WERI-Rb-1 (cell line): ENCODE measurements around the gene TKFC.

ENCODE experiments used
- DNase-seq: peaks from one replicate; pipeline ENCODE4 v3.0.0-alpha.2; 2020
- H3K27ac ChIP-seq: fragments of 250-450 bp; sonication (Bioruptor Pico); 2 replicates; pipeline ENCODE4 v1.5.1; 2020; ENCODE audit warnings: mild to moderate bottlenecking, moderate library complexity
- H3K27me3 ChIP-seq: fragments of 250-450 bp; sonication (Bioruptor Pico); 2 replicates; pipeline ENCODE4 v1.5.1; 2021; ENCODE audit warnings: mild to moderate bottlenecking, low read depth, moderate library complexity; ENCODE audit not compliant: insufficient read depth, severe bottlenecking
- H3K36me3 ChIP-seq: fragments of 250-450 bp; sonication (Bioruptor Pico); 2 replicates; pipeline ENCODE4 v1.5.1; 2020; ENCODE audit warnings: mild to moderate bottlenecking, moderate library complexity
- H3K4me3 ChIP-seq: 2 replicates; pipeline ENCODE4 v1.5.1; 2011; ENCODE audit warnings: low read depth, mild to moderate bottlenecking, control low read depth, low read length
- H3K9me3 ChIP-seq: fragments of 250-450 bp; sonication (Bioruptor Pico); 2 replicates; pipeline ENCODE4 v1.5.1; 2021; ENCODE audit warnings: mild to moderate bottlenecking, moderate library complexity; ENCODE audit not compliant: severe bottlenecking
- TF ChIP-seq, protein P1 (sequence below): IDR thresholded peaks from 2 replicates; pipeline ENCODE4 v1.5.1; 2011; ENCODE audit warnings: low read depth, mild to moderate bottlenecking, control low read depth, inconsistent platforms, low read length

TKFC gene

DNA sequence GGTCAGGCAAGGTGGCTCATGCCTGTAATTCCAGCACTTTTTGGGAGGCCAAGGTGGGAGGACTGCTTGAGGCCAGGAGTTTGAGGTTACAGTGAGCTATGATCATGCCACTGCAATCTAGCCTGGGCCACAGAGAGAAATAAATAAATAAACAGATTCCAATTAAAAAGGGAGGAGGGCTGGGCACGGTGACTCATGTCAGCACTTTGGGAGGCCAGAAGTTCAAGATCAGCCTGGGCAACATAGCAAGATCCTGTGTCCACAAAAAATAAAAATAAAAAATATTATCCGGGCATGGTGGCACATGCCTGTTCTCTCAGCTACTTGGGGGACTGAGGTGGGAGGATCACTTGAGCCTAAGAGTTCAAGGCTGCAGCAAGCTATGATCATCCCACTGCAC is 21.2 kb downstream of the TKFC start:
- no peaks in the 10 kb centered on the region for H3K9me3 ChIP-seq
- no peak overlapping the region for H3K4me3 ChIP-seq
- H3K27me3 ChIP-seq, result no peaks in the 10 kb centered on the region
- no peaks in the 10 kb centered on the region for H3K36me3 ChIP-seq
- no peak overlapping the region for H3K27ac ChIP-seq
- no peak for DNase-seq
- TF ChIP-seq, protein P1, sequence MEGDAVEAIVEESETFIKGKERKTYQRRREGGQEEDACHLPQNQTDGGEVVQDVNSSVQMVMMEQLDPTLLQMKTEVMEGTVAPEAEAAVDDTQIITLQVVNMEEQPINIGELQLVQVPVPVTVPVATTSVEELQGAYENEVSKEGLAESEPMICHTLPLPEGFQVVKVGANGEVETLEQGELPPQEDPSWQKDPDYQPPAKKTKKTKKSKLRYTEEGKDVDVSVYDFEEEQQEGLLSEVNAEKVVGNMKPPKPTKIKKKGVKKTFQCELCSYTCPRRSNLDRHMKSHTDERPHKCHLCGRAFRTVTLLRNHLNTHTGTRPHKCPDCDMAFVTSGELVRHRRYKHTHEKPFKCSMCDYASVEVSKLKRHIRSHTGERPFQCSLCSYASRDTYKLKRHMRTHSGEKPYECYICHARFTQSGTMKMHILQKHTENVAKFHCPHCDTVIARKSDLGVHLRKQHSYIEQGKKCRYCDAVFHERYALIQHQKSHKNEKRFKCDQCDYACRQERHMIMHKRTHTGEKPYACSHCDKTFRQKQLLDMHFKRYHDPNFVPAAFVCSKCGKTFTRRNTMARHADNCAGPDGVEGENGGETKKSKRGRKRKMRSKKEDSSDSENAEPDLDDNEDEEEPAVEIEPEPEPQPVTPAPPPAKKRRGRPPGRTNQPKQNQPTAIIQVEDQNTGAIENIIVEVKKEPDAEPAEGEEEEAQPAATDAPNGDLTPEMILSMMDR, result no peak

DNA sequence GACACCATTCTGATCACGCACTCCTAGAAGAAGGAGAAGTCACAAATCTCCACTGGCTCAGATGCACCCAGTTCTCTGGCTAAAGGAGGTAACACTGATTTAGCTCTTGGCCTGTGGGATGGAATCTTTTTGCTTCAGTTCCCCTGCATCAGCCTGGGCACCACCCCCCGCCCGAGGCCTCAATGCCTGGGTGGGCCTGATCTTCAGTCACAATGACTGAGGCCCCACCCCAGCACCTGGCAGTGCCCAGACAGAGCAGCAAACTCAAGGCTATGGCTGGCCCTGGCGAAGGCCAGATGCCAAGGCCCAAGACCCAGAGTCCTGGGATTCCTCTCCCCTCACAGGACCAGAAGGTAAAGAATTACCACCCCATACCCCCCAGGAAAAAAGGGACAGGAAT is 23.7 kb downstream of the TKFC start:
- TF ChIP-seq, protein P1, result no peak
- Histone ChIP-seq H3K36me3 (no peaks in the 10 kb centered on the region), H3K27ac (no peak overlapping the region), H3K9me3 (no peaks in the 10 kb centered on the region), H3K4me3 (no peak overlapping the region), H3K27me3 (no peaks in the 10 kb centered on the region)
- no peak for DNase-seq

DNA sequence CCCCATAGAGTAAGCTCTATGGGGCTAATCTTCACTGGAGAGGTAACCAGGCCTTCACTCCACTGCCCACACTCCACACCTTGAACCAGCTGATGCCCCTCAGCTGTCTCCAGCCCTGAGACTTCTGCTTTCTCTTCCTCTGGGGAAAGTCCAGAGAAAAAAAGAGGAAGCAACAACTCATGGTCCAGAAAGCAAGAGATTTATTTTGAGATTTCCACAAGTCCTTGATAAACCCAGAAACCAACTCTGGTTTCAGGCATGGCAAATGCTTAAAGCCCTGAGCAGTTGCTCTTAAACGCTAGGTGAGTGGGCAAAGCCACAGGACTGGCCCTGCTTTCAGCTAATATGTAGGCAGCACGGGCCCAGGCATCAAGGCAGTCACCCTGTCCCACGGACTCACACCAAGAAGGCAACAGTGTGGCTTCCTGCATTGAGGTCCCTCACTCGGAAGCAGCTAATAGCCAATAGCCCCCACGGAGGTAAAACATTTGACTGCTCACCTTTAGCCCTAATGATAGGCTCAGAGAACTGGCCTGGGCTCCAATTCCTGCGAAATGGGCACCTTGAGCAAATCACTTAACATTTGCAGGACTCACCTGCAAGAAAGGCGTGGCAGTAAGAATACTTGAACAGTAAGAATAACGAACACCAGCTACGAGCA is 24.3 kb downstream of the TKFC start:
- TF ChIP-seq, protein P1, result no peak
- no peak overlapping the region for H3K4me3 ChIP-seq
- no peaks in the 10 kb centered on the region for H3K36me3 ChIP-seq

DNA sequence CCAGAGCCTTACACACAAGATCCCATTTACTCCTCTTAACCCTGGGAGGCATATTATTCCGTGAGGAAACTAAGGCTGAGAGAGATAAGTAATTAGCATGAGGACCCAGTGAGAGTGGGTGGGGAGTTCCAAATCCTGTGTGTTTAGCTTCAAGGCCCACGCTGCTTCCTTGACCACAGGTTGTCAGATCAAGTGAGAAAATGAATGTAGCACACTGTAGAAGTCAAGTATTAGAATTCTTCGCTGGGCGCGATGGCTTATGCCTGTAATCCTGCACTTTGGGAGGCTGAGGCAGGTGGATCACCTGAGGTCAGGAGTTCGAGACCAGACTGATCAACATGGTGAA is 24.8 kb downstream of the TKFC start:
- DNase-seq, result no peak
- no peak overlapping the region for H3K4me3 ChIP-seq
- H3K36me3 ChIP-seq, result no peaks in the 10 kb centered on the region
- TF ChIP-seq, protein P1, result no peak
- no peak overlapping the region for H3K27ac ChIP-seq
- no peaks in the 10 kb centered on the region for H3K9me3 ChIP-seq
- no peaks in the 10 kb centered on the region for H3K27me3 ChIP-seq

More for the DNA sequence above, 24.3 kb downstream of the TKFC start:
- no peak overlapping the region for H3K27ac ChIP-seq
- no peaks in the 10 kb centered on the region for H3K27me3 ChIP-seq
- H3K9me3 ChIP-seq, result no peaks in the 10 kb centered on the region
- DNase-seq, result no peak

DNA sequence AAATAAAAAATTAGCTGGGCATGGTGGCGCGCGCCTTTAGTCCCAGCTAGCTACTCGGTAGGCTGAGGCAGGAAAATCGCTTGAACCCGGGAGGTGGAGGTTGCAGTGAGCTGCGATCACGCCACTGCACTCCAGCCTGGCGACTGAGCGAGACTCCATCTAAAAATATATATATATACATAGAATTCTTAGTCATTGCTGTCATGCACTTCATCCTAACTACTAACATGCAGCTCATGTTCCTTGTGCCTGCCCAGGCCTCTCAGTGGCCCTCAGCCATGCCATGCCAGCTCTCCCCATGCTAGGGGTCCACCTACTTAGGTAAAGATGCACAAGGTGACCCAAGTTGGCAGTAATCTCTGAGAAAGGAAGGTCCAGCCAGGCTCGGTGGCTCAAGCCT is 25.5 kb downstream of the TKFC start:
- no peak overlapping the region for H3K4me3 ChIP-seq
- no peaks in the 10 kb centered on the region for H3K27me3 ChIP-seq
- H3K27ac ChIP-seq, result no peak overlapping the region
- no peaks in the 10 kb centered on the region for H3K9me3 ChIP-seq
- peaks cover 6% of the 10 kb centered on the region for H3K36me3 ChIP-seq
- no peak for DNase-seq
- TF ChIP-seq, protein P1, result no peak

DNA sequence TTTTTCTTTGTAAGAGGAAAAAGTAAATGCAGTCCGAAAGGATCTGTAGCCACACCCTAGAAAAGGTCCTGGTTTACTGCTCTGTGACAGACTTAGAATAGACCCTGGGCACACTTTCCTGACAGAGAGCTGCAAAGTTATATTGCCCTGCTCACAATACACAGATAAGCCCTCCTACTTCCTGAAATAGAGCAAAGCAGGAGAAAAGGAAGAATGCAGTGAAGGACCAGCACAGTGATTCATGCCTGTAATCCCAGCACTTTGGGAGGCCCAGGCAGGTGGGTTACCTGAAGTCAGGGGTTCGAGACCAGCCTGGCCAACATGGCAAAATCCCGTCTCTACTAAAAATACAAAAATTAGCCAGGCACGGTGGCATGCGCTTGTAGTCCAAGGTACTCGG is 26.5 kb downstream of the TKFC start:
- Histone ChIP-seq H3K27me3 (no peaks in the 10 kb centered on the region), H3K9me3 (no peaks in the 10 kb centered on the region), H3K27ac (no peak overlapping the region), H3K36me3 (peaks cover 15% of the 10 kb centered on the region), H3K4me3 (no peak overlapping the region)
- DNase-seq, result no peak
- TF ChIP-seq, protein P1, result no peak
